Mesodermal cell (in vitro differentiated cells): Measurements from ENCODE around the gene MSX1.
A peak's percentile ranks its signal among the peaks of the same experiment; 100 is the strongest.

Experiments used
- H3K27ac ChIP-seq: 2 replicates; pipeline ENCODE4 v1.7.0; 2013; ENCODE audit warnings: mild to moderate bottlenecking, low read depth, low read length, moderate library complexity; ENCODE audit not compliant: severe bottlenecking
- H3K36me3 ChIP-seq: 2 replicates; pipeline ENCODE4 v1.7.1; 2013; ENCODE audit warnings: mild to moderate bottlenecking, low read length, moderate library complexity; ENCODE audit not compliant: control insufficient read depth, insufficient read depth
- H3K4me1 ChIP-seq: one replicate; pipeline ENCODE4 v1.7.1; 2013; ENCODE audit warnings: mild to moderate bottlenecking, low read length; ENCODE audit not compliant: insufficient read depth, control insufficient read depth, poor library complexity, severe bottlenecking
- H3K4me3 ChIP-seq: 2 replicates; pipeline ENCODE4 v1.7.0; 2013; ENCODE audit warnings: low read length, control low read depth, mild to moderate bottlenecking; ENCODE audit not compliant: insufficient read depth, poor library complexity, severe bottlenecking; ENCODE audit errors: extremely low read depth
- H3K9me3 ChIP-seq: 2 replicates; pipeline ENCODE4 v1.7.1; 2013; ENCODE audit warnings: mild to moderate bottlenecking, low read length, moderate library complexity; ENCODE audit not compliant: control insufficient read depth
- whole genome bisulfite sequencing, 2 experiments: methylation state at CpG; one replicate each; pipeline ENCODE4 v1.1.5; 2013; ENCODE audit warnings: missing lambda C conversion rate in 2 of 2; ENCODE audit not compliant: insufficient coverage in 2 of 2; 5-methylcytosine and 5-hydroxymethylcytosine counted together

MSX1 gene

GRCh38 chr4:4858527-4859324, 739 bp upstream of the MSX1 start:
- Histone ChIP-seq H3K36me3 (peaks cover 24% of the 10 kb centered on the region), H3K4me3 (peak overlapping the region; percentile 91), H3K9me3 (no peaks in the 10 kb centered on the region), H3K27ac (peak overlapping the region; percentile 79), H3K4me1 (peaks cover 48% of the 10 kb centered on the region)
- 3 to 4% methylated on average over 8 to 9 of the region's 21 CpGs for WGBS, 2 experiments

DNA sequence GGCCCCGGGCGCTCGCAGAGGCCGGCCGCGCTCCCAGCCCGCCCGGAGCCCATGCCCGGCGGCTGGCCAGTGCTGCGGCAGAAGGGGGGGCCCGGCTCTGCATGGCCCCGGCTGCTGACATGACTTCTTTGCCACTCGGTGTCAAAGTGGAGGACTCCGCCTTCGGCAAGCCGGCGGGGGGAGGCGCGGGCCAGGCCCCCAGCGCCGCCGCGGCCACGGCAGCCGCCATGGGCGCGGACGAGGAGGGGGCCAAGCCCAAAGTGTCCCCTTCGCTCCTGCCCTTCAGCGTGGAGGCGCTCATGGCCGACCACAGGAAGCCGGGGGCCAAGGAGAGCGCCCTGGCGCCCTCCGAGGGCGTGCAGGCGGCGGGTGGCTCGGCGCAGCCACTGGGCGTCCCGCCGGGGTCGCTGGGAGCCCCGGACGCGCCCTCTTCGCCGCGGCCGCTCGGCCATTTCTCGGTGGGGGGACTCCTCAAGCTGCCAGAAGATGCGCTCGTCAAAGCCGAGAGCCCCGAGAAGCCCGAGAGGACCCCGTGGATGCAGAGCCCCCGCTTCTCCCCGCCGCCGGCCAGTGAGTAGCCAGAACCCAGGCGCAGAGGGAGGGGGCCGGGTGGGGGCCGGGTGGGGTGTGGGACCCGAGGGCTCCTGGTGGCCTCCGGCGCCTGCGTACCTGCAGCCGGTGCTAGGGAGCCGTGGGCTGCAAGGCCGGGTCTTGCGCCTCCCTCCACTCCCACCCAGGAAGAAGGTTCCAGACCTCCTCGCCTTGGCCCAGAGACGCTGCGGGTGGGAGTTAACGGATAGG, 534 bp downstream of the MSX1 start:
- Histone ChIP-seq H3K4me1 (peaks cover 47% of the 10 kb centered on the region), H3K4me3 (peak overlapping the region; percentile 91), H3K36me3 (peaks cover 29% of the 10 kb centered on the region), H3K9me3 (no peaks in the 10 kb centered on the region), H3K27ac (peak overlapping the region; percentile 59)
- 0% methylated on average over 53 to 60 of the region's 80 CpGs for WGBS, 2 experiments

- peak overlapping the region; percentile 8 for H3K27ac ChIP-seq
- no peaks in the 10 kb centered on the region for H3K9me3 ChIP-seq
Measured at GRCh38 chr4:4860600-4861389, 1.3 kb downstream of the MSX1 start.

GRCh38 chr4:4861390-4862018, 2.0 kb downstream of the MSX1 start:
- no peaks in the 10 kb centered on the region for H3K9me3 ChIP-seq
- peak overlapping the region; percentile 8 for H3K27ac ChIP-seq
- peaks cover 38% of the 10 kb centered on the region for H3K4me1 ChIP-seq
- peak overlapping the region; percentile 91 for H3K4me3 ChIP-seq
- H3K36me3 ChIP-seq, result peaks cover 29% of the 10 kb centered on the region
- WGBS, 2 experiments, result 3% methylated on average over 14 to 20 of the region's 21 CpGs

More at GRCh38 chr4:4860600-4861389, 1.3 kb downstream of the MSX1 start:
- peaks cover 43% of the 10 kb centered on the region for H3K4me1 ChIP-seq
- WGBS, 2 experiments, result 0 to 1% methylated on average over 32 to 35 of the region's 39 CpGs
- peaks cover 29% of the 10 kb centered on the region for H3K36me3 ChIP-seq
- H3K4me3 ChIP-seq, result peak overlapping the region; percentile 91

DNA sequence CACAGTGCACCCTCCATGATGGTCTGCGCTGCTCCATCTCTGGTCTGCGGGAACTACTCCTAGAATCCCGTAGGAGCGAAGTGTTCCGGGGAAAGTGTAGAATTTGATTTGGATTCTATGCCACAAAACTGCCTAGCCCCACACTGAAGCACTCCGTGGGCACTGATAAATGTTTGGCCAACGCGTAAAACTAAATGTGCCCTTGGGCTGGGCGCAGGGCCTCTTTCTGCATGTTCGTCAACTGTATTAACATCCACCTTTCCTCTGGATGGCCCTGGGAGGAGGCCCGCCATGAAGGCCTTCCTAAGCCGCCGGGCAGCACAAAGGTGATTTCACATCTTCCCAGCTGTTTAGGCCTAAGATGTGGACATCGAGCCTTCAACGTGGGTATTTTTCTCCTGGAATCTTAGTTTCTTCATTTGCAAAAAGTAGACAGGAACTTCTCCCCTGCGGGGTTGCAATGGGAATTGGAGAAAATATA, 2.6 kb downstream of the MSX1 start:
- 10 to 23% methylated on average over 9 to 10 of the region's 16 CpGs for WGBS, 2 experiments
- no peaks in the 10 kb centered on the region for H3K9me3 ChIP-seq
- H3K27ac ChIP-seq, result no peak overlapping the region
- peaks cover 40% of the 10 kb centered on the region for H3K4me1 ChIP-seq
- H3K36me3 ChIP-seq, result peaks cover 29% of the 10 kb centered on the region
- peak overlapping the region; percentile 91 for H3K4me3 ChIP-seq

- H3K4me1 ChIP-seq, result peaks cover 37% of the 10 kb centered on the region
- H3K4me3 ChIP-seq, result peak overlapping the region; percentile 91
- H3K27ac ChIP-seq, result peak overlapping the region; percentile 57
- WGBS, 2 experiments, result 21 to 22% methylated on average over 41 to 48 of the region's 51 CpGs
- H3K9me3 ChIP-seq, result no peaks in the 10 kb centered on the region
- H3K36me3 ChIP-seq, result peaks cover 29% of the 10 kb centered on the region
Measured at GRCh38 chr4:4862665-4863482, 3.4 kb downstream of the MSX1 start.

DNA sequence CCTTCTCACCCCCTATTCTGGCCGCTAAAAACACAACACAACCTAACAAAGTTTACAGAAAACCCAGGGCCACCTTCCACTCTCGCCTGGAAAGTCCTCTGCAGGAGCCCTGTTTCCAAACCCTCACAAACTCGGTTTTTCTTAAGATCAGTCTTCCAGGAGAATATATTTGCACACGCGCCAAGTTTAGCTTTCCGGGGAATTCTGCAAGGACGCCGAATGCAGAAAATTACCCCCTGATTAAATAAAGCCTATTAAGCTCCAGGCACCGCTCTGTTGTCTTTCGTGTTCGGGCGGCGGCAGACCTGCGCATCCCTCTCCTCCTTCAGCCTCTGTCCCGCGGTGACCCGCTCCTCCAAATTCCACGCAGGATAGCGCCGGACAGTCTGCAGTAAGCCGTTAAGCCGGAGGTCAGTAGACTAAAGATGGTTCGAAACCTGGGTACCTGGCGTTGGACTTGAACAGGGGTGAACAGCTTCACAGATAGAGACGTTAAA, 5.0 kb downstream of the MSX1 start:
- Histone ChIP-seq H3K36me3 (peaks cover 29% of the 10 kb centered on the region), H3K9me3 (no peaks in the 10 kb centered on the region), H3K4me1 (peaks cover 34% of the 10 kb centered on the region), H3K4me3 (peak overlapping the region; percentile 11), H3K27ac (peak overlapping the region; percentile 20)
- 11 to 14% methylated on average over 23 to 25 of the region's 25 CpGs for WGBS, 2 experiments

DNA sequence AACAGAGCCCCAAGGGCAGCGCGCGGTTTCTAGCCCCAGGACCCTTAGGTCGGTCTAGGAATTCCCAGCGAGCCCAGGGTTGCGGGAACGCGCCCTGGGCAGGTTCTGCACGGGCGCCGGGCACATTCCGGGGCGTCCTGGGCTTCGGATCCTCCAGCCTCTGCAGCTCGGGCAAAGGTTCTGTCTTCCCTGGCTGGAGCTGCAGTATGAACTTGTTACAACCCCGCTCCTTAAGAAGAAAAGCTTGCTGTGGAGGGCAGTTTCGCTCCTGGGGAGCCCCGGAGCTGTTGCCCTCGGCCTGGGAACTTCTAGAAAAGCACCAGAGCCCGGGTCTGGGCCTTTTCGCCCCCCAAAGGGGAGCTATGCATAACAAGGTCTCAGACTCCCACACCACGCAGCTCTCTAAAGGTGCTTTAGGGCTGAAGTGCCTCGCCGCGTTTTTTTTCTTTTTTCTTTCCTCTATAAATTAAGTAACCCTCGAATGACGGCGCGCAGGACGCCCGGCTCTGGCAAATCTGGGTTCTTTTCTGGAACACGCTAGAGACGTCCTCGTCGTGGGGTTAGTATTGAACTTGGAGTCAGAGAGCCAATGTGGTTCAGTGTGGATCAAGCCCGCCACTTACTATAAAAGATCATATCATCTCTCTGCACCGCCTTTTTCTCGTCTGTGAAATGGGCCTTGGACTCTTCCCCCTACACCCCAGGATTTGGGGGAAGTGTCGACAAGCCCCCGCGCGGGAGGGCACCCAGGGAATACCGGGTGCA, 5.7 kb downstream of the MSX1 start:
- peaks cover 29% of the 10 kb centered on the region for H3K36me3 ChIP-seq
- no peaks in the 10 kb centered on the region for H3K9me3 ChIP-seq
- peak overlapping the region; percentile 32 for H3K4me3 ChIP-seq
- 1 to 5% methylated on average over 30 to 34 of the region's 43 CpGs for WGBS, 2 experiments
- peak overlapping the region; percentile 59 for H3K27ac ChIP-seq
- peaks cover 39% of the 10 kb centered on the region for H3K4me1 ChIP-seq

- Histone ChIP-seq H3K27ac (peak overlapping the region; percentile 59), H3K4me3 (peak overlapping the region; percentile 32), H3K4me1 (peaks cover 41% of the 10 kb centered on the region), H3K36me3 (peaks cover 29% of the 10 kb centered on the region), H3K9me3 (no peaks in the 10 kb centered on the region)
- WGBS, 2 experiments, result 2% methylated on average over 30 to 31 of the region's 36 CpGs
Measured at GRCh38 chr4:4865705-4866123, 6.2 kb downstream of the MSX1 start.
